ENCODE data around the gene F8.
A peak's percentile ranks its signal among the peaks of the same experiment; 100 is the strongest.
"Not testable (repeated sequence)": the region's sequence is repeated elsewhere in the genome, so short reads cannot be mapped to it uniquely, and the experiment has no call there.

F8 gene

DNA sequence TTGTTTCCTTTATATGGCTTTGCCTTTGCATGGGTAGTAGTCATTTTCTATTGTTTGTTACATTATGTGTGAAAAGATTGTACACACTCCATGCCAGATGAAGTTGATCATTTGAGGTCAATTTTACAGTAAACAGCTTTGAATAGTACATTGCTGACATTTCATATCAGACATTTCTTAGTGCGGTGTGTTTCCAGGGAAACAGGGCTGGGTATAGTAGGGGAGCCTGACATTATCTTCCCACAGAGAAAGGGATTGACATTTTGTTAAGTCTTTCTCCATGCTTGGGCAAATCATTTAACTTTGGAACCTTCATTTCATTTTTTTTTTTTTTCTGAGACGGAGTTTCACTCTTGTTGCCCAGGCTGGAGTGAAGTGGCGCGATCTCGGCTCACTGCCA, 9.1 kb upstream of the F8 start:
- DNase-seq (ENCODE audit: low read depth in 2 of 2): no peak

DNA sequence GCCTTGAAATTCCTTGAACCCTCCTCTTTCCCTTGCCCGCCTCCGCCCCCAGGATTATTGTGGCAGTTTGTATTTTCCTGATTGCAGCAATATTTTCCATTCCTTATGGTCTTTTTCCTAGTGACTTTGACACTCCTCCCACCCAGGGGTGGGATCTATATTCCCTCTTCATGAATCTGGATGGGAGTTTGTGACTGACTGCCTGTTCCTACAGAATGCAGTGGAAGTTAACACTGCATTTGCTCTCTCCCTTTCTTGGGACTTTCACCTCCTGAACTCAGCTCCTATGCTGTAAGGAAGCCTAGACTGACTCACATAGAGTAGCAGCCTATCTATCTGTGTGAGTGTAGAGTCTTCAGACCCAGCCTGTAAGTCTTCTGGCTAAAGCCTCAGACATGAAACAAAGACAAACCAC, 6.4 kb upstream of the F8 start:
- no peak for DNase-seq (ENCODE audit: low read depth in 2 of 2)

DNA sequence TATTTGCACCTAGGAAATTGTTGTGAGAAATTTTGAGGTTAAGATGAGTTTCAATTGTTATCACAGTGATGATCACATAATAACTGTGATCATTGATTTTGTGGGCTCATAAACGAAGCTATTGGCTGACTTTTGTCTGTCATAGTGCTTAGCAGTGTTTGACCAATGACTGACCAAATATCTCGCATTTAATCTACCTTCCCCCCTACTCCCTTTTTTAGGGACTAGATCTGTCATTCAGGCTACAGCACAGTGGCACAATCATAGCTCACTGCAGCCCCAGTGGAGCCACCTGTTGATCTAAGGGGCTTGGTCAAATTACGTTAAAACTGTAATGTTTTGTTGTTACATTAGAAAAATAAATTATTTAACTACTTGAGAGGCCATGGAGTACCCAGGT, 5.6 kb upstream of the F8 start:
- DNase-seq (ENCODE audit: low read depth in 2 of 2): no peak

DNA sequence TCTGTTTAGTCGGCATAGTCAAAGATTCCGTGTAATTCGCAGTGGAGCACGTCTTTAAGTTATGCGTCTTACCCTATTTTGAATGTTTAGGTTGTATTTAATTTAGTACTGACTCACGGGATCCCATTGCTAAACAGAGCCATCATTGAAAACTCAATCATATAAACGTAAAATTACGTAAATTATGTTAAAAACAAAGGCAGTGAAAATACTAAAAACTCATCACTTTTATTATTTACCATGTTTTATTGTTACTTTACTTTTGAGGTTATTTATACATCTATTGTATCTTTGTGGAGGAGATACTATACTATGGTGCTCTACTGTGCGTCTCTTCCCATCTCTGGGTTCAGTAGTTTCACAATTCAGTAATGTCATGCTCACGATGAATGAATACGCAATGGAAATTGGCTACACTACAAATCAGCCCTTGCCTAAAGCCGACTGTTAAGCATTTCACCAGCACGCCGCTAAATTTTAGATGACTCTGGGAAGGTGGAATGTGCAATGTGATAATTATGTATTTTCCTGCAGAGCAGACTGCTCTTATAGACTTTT, 5.1 kb upstream of the F8 start:
- peak; percentile 26 to 42 for DNase-seq (ENCODE audit: low read depth in 2 of 2)

DNA sequence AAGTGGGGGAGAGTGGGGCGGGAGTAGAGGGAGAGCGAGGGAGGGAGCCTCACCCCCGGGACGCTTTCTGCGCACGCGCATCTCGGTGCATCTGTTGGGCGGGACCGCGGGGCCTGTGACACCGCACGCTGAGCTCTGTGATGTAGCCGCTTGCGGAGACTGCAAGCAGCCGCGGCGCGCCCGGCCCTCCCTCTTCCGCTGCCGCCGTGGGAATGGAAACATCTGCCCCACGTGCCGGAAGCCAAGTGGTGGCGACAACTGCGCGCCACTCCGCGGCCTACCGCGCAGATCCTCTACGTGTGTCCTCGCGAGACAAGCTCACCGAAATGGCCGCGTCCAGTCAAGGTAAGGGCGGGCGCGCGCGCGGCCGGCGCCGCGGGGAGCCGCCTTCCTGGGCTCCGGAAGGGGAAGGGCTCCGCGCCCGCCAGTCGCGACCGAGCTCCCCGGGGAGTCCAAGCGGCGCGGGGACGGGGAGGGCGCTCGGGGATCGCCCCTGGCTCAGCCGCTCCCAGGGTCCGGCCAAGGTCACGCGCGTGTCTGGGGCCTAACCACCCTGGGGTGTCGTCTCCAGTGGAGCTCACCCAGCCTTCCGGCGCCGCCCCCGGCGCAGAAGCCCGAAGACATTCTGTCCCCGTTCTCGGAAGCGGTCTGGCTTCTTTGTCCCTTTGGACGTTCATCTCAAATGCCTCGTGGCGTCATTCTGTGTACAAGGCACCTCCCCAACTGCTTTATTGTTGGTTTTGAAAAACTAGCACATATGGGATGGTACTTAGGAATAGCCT, 4.4 kb upstream of the F8 start, which contains the start of gene FUNDC2:
Gene FUNDC2, plus strand, starts transcription at position 118 of the 782 bp plus-strand sequence. Its CDS starts 95 bp downstream, at position 213.
- peak; percentile 80 to 82 for DNase-seq (ENCODE audit: low read depth in 2 of 2)

DNA sequence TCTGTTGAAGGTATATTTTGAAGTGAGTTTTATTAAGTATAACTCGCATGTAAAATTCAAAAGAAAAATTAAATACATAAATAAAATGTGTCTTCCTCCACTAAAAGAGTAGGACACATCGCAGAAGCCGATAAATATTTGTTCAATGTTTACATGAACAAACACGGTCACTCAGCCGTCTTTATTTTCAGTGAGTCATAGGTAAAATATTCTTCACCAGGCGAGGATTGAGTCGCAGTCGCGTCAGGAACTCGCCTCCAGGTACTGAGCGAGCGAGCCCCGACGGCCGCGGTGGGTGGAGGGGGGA, 3.9 kb upstream of the F8 start:
- DNase-seq (ENCODE audit: low read depth in 2 of 2): no peak

DNA sequence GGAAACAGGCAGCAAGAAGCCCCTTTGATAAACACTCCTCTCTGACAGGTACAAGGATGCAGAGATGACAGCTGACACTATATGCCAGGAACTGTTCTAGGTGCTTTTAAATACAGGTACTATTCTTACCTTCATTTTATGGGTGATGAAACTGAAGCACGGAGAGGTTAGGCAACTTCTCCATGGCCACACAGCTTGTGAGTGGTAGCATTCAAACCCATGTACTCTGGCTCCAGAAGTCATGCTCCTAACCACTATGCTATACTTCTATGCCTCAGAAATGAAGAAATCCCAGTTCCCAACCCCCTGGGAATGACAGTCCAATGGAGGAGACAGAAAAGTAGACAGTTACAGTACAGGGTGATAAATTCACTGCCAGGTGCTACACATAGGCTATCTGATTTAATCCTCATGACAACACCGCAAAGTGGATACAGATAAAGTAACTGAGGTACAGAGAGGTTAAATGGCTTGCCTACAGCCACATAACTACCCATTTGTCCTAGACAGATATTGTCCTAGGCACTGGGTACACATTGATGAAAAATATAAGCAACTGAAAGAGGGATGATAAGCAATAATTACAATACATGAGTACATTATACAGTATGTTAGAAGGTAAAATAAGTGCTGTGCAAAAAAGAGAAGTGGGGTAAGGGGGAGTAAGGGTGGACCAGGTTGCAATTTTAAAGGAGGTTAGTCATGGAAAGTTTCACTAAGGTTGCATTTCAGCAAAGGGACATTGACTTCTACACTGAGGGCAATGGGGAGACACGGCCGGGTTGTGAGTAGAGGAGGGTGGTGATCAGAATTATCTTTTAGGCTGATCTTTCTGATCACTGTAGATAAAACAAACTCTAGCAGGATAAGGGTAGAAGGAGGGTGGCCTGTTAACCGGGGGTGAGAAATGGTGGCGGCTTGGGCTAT, 1.6 kb upstream of the F8 start:
- no peak for DNase-seq (ENCODE audit: low read depth in 2 of 2)

DNA sequence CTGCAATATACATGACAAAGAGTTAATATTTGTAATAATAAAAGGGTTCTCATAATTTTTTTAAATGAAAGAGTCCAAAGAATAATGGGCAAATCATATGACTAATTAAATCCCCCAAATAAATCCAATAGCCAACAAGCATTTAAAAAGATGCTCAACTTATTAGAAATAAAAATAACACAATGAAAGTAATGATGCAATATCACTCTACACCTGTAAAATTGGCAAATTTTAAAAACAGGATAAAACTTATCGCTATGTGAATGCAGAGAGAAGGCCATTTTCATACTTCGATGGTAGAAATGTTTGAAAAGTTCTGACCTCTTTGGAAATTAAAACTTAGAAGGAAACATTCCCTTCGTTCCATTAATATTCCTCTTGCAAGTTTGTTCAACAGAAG, 1.9 kb downstream of the F8 start:
- DNase-seq (ENCODE audit: low read depth in 2 of 2): no peak

DNA sequence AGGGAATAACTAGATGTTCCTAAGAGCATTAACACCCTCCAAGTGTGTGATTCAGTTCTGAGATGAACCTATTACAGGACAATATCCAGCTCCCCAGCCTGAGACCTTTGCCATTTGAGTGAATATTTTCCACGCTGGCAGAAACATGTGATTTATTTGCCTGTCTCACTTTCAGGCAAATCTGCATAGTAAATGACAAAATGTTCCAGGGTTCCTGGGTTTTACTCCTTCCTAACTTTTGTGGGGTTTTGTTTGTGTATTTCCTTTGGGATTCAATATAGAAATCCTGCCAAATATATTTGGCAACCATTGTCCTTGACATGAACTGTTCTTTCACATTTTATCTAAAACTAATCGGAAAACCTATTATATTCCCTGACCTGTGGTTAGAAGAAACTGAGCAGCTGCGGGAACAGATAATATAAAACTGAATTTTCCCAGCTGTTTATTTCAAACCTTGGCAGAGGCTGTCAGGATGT, 12.5 kb downstream of the F8 start:
- no peak for DNase-seq (ENCODE audit: low read depth in 2 of 2)

DNA sequence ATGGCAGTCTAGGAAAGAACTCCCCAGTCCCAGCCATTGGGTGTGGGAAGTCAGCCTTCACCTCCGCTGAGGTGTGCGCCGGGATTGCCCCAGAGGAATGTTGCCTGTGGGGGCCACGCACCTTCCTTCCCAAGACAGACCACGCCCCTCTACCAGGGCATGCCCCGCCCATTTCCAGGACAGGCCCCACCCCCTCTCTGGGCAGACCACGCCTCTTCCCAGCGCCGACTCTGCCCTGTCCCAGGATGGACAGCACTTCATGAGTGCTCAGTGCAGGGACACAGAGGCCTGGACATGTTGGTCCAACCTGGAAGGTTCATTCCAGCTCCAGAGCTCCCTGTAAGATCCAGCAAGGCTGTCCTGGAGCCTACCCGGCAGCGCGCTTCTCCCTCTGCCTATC, 13.9 kb downstream of the F8 start:
- DNase-seq (ENCODE audit: low read depth in 2 of 2): not testable (repeated sequence)

DNA sequence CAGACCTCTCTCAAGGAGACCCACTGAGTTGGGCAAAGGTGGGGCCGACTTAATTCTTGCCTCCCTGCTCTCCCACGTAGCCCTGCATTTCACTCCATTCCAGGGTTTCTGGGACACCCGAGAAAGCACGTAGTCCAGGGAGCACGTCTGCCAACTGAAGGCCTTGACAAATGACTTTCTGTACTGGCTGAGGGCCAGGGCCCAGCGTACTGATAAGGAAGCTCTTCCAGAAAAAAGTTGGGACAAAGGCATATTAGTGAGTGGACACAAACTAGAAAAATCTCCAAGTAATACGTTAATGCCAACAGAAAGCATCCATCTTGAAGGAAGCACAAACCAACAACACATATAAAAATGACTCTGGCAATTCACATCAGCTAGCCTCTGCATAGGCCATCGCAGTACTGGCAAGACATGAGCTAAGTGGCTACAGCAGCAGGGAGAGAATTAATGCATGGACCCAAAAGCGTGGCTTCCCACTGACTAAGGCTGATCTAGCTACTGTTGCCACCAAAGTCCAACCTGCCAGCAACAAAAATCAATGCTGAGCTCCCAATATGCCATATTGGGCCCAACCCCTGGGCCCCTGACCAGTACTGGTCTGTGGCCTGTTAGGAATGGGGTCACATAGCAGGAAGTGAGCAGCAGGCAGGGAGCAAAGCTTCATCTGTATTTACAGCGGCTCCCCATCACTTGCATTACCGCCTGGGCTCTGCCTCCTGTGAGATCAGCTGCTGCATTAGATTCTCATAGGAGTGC, 15.4 kb downstream of the F8 start:
- not testable (repeated sequence) for DNase-seq (ENCODE audit: low read depth in 2 of 2)

DNA sequence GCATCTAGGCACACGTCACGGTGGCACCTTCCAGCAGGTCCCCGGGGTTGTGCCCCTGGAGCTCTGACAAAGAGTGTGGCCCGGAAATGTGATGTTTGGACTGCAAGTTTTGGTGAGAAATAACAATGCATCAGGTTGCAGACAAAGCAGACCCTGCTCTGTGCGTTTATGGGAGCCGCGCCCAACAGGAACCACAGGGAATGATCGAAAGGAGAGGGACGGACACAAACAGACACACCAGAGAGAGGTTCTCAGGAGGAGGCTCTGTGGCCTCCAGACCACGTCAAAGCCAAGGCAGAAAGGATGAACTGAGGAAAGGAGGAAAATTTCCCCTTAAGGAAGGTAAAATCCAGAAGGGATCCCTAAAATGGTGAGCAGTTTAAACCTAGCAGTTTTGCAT, 16.1 kb downstream of the F8 start:
- not testable (repeated sequence) for DNase-seq (ENCODE audit: low read depth in 2 of 2)

DNA sequence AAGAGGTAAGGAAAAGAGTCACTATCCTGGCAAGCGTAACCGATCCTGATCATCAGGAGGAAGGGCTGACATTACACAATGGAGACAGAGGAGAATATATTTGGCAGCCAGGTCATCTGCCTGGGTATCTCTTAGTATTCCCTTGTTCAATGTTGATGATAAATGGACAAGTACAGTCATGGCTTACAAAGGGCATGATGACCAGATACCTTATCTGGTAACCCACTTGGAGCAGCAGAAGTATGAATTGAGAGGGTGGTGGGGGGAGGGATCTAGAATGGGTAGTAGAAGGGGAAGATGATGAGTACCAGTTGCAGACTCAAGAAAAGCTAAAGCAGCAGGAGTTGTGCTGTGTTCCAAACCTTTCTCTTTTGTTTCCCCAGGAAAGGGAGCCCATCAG, 17.3 kb downstream of the F8 start:
- no peak for DNase-seq (ENCODE audit: low read depth in 2 of 2)

DNA sequence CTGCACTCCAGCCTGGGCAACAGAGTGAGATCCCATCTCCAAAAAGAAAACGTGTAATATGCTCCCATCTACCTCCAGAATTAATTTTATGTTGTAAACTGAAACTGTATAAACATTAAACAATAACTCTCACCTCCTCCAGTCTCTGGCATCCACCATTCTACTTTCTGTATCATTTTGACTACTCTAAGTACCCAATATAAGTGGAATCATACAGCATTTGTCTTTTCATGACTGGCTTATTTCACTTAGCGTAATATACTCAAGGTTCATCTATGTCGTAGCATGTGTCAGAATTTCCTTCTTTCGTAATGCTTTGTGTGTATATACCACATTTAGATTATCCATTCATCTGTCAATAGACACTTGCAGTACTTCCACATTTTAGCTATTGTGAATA, 20.6 kb downstream of the F8 start:
- DNase-seq (ENCODE audit: low read depth in 2 of 2): no peak

DNA sequence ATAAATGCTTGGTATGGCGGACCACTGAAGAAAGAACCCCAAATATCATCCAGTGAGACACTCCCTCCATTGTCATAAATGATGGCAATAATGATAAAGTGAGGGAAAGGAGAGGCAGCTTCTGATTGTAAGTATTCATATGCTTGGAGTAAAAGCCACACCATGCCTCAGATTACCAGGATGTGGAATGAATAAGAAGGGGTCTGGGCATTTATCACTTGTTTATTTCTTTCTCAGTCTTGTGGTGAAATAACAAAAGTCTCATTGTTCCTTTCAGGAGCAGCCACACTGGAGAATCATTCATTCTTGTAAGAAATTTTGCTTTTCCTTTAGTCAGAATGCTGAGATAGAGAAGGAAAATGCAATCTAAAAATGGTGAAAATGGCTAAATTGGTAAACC, 21.7 kb downstream of the F8 start:
- DNase-seq (ENCODE audit: low read depth in 2 of 2): no peak

DNA sequence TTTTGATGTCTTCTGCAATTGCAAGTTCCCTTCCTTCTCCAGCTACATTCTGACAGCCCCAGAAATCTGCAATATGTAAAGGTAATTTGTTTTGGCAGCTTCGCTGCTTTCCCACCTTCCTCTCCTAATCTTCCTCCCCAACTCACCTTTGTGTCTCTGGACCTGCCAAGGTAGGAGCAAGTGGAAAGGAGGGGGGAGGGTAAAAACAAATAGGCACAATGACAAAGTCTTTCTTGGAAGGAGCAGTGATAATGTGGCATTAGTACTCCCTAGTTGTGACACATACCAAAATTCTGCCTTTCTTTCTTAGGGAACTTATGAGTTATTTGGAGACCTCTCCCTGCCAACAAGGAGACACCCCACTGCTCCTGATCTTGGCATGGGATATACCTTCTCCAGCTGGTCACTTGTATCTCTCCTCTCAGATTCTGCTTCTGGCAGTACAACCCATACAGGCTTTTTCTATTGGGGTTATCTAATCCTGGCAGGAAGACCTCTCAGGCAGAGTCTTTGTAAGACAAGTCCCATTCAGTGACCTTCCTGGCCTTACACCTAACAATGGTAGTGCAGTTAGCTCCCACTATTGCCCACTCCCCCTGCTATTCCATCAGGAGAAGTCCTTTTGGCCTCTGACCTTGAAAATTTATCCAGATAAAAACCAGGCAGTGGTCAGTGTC, 24.2 kb downstream of the F8 start:
- no peak for DNase-seq (ENCODE audit: low read depth in 2 of 2)

DNA sequence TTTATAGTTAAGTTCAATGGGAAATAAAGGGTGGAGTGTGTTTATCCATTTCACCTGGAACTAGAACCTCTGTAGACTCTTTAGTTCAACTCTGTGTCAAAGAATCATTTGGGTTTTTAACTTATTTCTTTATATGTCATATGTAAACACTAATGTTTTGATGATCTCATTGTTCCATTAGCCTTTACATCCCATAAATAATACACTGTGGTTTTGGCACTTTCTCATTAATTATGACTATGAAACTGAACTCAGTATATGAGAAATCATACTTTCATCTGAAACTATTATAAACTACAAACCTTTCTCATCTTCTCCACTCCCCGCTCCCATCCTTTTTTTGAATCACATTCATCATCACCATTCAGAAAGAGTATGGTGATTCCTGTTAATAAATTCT, 31.0 kb downstream of the F8 start:
- DNase-seq (ENCODE audit: low read depth in 2 of 2): no peak

DNA sequence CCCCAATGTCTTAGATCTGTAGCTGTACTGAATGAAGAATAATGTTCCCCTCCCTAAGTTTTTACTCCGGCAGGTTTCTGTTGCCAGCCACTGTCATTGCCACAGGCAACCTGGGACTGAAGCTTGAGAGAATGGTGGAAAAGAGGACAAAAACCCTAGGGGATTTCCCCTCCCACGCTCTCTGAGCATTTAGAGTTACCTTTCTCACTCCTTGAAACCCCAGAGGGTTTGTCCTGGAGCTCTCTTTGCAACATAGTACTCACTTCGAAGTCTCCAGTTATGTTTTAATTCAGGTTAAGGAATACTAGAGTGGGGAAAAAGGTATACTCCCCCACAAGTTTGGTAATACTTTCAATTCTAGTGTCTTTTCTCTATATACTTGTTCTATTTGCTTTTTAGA, 31.5 kb downstream of the F8 start:
- no peak for DNase-seq (ENCODE audit: low read depth in 2 of 2)

DNA sequence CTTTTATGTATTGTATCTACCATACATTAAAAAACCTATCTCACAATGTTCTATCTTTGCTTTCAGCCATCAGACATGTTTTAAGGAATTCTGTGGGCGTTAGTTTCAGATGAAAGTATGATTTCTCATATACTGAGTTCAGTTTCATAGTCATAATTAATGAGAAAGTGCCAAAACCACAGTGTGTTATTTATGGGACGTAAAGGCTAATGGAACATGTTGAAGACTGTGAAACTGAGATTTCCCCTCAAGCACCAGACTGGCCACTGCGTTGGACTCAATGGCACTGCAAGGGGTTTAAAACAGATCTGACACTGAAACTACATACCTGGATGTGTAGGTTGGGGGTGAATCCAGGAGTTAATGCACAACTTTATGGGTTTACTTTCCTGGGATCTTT, 32.0 kb downstream of the F8 start:
- DNase-seq (ENCODE audit: low read depth in 2 of 2): no peak

DNA sequence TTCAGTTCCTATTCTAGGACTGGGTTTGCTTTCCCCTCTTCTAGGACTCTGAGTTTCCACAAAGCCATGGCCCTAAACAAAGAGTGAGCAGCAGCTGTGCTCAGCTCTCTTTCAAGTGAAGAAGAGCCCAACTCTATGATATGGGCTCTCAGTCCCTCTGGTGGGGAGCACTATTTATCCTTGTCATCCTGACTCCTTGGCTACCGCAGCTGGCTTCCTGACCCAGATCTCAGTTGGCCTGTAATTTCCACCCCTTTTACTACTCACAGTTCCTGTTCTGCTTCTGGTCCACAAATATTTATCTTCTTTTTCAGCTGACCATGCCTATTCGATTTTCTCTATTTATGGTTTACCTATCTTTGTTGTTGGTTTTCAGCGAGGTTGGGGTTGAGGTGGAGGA, 33.8 kb downstream of the F8 start:
- DNase-seq (ENCODE audit: low read depth in 2 of 2): no peak

DNA sequence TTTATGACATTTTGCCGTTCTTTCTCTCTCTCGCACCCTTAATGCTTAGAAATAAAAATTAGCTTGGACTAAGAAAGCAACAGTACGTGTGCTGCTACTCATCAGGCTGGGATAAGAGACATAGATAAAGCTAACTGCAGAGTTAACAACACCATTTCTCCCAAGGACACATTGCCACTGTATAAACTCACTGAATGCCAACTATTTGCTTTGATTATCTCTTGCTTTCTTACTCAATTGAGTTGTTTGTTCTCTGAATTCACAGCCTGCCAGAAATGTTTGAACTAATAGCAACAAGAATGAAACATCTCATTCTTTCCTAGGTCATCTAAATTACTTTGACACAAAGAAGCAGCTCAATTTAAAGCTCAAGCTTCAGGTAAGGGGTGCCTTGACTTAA, 34.6 kb downstream of the F8 start:
- no peak for DNase-seq (ENCODE audit: low read depth in 2 of 2)
